ENCODE results near the gene ACOT8. TPM values are rescaled to one million over a fixed set of nuclear protein-coding genes. Genes with fewer than 3 reads are reported as not detected.
A peak's percentile ranks its signal among the peaks of the same experiment; 100 is the strongest.
"Not testable (repeated sequence)": the region's sequence is repeated elsewhere in the genome, so short reads cannot be mapped to it uniquely, and the experiment has no call there.

ACOT8 gene
- total RNA-seq, 1 experiment from 2014 or later = 117 TPM

DNA sequence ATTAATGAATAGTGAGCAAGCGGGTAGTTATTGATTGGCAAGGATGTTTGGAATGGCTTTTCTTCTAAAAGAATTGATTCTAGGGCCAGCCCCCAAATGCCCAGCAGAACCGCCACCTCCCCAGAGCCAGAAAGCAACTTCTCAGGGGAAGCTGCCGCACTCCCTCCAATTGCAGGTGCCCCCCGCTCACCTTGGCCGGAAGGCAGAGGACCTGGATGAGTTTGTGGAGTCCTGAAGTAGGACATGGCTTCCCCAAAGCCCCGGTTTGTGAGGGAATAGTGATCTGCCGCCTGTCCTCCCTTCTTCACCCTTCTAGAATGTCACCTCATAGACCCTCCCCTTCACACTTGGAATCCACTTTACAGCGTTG is 30.1 kb upstream of the ACOT8 start, which contains the start of gene SPATA25:
SPATA25 (minus strand) TSS at position 277 of the 370 bp plus-strand sequence; CDS start at position 245, 32 bp downstream.
- no peak for DNase-seq (ENCODE audit: low read depth)

- no peak for DNase-seq (ENCODE audit: low read depth)
Measured at GRCh38 chr20:45886590-45887345, 29.6 kb upstream of the ACOT8 start.

DNA sequence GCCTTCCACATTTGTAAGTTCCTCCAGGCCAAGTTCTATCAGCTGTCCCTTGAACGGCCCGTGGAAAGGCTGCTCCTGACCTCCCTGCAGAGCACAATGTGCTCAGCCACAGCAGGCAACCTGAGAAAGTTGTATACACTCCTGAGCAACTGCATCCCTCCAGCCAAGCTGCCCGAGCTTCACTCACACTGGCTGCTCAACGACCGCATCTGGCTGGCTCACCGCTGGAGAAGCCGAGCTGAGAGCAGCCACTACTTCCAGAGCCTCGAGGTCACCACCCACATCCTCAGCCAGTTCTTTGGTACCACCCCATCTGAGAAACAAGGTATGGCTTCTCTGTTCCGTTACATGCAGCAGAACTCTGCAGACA is 25.9 kb upstream of the ACOT8 start:
- no peak for DNase-seq (ENCODE audit: low read depth)

- DNase-seq (ENCODE audit: low read depth) = no peak
Measured at GRCh38 chr20:45882469-45883099, 25.4 kb upstream of the ACOT8 start.

DNA sequence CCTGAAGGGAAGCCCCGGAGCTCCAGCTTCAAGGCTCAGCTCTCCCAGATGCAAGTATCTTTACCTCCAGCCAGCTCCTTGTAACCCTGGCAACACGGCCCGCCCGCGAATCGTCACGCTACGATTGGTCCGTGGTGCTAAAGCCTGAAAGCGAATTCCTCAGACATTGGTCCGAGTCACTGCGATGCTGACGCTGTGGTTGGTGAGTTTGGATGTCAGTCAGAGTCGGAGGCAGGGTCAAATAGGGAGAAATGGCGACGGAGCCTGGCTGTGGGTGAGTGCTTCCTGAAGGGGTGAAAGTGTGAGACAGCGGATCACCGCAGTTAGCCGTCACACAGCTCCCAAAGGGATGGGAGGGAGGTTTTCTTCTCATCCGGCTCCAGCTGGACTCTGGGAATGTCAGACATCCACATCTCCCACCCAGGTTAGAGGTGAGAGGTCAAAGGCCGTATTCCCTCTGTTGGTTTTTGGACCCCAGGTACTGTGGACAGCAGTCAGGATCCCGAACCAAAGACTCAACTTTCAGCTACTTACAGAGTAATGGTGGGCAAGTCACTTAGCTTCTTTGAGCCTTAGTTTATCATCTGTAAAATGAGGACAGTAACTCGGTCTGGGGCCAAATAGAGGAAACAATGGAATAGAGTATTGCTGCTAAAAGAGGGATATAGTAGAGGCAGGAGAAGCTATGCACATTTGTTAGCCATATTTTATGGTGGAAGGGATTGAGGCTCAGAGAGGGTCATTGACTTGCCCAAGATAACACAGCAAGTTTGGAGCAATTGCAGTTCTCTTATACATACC is 24.0 kb upstream of the ACOT8 start, which contains the start of gene ZSWIM1:
ZSWIM1 (plus strand) TSS at position 240 of the 801 bp plus-strand sequence. CDS start 1,366 bp downstream, outside the sequence.
- DNase-seq (ENCODE audit: low read depth) = peak; percentile 100

DNA sequence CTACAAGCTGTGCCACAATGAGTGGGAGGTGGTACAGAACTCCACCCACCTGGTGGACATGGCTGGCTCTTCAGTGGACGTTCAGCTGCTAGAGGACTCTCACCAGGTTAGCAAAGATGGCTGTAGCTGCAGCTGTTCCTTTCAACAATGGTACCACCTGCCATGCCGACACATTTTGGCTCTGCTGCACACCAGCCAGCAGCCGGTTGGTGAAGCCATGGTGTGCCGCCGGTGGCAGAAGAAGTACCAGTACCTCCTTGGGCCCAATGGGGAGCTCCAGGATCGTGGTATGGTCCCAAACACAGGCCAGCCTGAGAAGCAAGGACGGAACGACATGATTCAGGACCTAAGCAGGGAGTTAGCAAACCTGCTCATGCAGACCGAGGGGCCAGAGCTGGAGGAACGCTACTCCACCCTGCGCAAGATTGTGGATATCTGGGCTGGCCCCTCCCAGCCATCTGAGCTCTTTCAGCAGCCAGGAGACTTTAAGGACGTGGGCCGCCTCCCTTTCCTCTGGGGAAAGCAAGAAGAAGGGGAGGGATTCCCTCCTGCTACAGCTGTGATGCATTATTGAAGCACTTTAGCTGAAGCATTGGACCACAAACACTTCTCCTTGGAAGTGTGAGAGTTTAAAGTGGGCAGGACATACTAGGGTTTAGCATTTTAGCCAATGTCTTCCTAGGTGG is 21.0 kb upstream of the ACOT8 start:
- no peak for DNase-seq (ENCODE audit: low read depth)

- DNase-seq (ENCODE audit: low read depth) = no peak
Measured at GRCh38 chr20:45874576-45874975, 17.4 kb upstream of the ACOT8 start.

GRCh38 chr20:45874104-45874481 is 16.9 kb upstream of the ACOT8 start:
- DNase-seq (ENCODE audit: low read depth) = not testable (repeated sequence)

- DNase-seq (ENCODE audit: low read depth) = peak; percentile 40
Measured at GRCh38 chr20:45873409-45874103, 16.4 kb upstream of the ACOT8 start.

- no peak for DNase-seq (ENCODE audit: low read depth)
Measured at GRCh38 chr20:45872626-45873025, 15.4 kb upstream of the ACOT8 start.

- peak; percentile 95 for DNase-seq (ENCODE audit: low read depth)
Measured at GRCh38 chr20:45867819-45868176, 10.6 kb upstream of the ACOT8 start.

DNA sequence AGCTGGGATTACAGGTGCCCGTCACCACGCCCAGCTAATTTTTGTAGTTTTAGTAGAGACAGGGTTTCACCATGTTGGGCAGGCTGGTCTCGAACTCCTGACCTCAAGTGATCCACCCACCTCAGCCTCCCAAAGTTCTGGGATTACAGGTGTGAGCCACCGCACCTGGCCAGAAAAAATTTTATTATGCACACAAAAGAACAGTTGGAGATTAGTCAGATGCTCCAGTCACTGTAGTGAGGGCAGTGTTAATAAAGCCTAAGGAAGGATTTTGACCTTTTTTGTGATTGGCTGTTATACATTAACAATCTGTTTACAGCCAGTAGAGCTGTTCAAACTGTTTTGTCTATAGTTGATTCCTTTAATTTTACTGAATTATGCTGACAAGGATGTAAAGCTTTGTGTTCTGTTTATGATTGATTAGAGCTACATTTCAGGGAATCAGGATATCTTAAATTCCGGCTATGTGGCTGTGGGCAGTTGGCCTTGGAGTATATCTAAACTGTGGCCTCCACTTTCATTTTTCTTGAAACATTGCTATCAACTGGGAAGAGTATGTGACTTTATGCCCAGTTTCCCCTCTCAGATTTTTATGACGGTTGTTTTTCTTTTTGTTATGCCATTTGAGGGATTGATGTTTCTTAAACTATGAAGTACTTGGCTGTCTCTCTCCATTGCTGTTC is 10.1 kb upstream of the ACOT8 start:
- DNase-seq (ENCODE audit: low read depth) = no peak

DNA sequence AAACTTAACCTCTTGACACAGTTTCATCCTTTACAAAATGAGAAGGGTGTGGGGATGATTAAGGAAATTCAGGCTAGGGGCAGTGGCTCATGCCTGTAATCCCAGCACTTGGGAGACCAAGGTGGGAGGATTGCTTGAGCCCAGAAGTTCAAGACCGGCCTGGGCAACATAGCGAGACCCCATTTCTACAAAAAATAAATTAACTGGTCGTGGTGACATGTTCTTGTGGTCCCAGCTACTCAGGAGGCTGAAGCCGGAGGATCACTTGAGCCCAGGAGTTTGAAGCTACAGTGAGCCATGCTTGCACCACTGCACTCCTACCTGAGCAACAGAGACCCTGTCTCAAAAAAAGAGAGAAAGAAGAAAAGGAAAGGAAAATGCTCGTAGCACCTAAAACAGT is 9.3 kb upstream of the ACOT8 start:
- no peak for DNase-seq (ENCODE audit: low read depth)

DNA sequence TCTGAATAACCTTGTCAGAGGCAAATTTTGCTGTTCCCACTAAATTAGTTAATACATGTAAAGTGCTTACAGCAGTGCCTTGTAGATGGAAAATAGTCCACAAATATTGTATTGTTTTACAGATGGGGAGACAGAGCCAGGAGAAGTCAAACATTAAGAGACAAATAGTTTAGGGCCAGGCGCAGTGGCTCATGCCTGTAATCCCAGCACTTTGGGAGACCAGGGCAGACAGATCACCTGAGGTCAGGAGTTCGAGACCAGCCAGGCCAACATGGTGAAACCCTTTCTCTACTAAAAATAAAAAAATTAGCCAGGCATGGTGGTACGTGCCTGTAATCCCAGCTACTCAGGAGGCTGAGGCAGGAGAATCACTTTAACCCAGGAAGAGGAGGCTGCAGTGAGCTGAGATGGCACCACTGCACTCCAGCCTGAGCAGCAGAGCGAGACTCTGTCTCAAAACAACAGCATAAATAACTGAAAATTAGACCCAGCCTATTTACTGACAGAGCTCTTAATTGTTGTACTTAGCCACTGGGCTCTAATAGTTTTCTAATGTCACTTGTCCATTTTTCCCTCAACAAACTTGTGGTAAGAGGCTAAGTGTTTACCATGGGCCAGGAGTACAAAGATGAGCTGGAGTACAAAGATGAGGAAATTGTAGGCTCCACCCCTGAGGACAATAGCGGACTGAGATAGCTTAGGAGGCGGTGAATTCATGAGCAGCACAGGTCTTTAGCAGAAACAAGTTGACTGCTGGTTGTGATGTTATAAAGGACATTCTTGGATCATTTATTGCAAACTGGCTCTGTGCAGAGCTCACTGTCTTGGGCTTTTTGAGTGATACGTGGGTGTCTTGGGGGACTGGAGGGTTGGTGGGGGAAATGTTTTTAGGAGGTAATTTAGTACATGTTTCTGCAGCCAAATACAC is 6.6 kb upstream of the ACOT8 start:
- no peak for DNase-seq (ENCODE audit: low read depth)

DNA sequence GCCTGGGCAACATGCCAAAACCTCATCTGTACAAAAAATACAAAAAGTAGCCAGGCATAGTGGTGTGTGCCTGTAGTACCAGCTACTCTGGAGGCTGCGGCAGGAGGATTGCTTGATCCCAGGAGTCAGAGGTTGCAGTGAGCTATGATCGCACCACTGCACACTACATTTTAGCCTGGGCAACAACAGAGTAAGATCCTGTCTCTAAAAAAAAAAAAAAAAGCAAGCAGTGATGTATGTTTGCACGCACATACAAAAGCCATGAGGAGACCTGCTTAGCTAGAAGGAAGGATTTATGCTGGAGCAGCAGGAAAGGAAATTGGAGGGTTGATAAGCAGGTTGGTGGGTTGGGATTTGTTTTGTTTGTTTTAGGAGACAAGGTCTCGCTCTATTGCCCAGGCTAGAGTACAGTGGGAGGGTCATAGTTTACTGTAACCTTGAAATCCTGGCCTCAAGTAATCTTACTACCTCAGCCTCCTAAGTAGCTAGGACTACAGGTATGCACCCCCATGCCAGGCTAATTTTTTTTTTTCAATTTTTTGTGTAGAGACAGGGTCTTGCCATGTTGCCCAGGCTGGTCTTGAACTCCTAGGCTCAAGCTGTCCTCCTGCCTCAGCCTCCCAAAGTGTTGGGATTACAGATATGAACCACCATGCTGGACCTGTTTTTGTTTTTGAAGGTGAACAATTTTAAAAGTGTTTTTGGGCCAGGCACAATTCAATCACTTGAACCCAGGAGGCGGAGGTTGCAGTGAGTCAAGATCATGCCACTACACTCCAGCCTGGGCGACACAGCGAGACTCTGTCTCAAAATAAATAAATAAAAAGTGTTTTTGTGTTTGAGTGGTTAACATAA is 4.3 kb upstream of the ACOT8 start:
- peak; percentile 58 for DNase-seq (ENCODE audit: low read depth)

- DNase-seq (ENCODE audit: low read depth) = peak; percentile 80
Measured at GRCh38 chr20:45860560-45861220, 3.5 kb upstream of the ACOT8 start.

- no peak for DNase-seq (ENCODE audit: low read depth)
Measured at GRCh38 chr20:45859916-45860315, 2.7 kb upstream of the ACOT8 start.

DNA sequence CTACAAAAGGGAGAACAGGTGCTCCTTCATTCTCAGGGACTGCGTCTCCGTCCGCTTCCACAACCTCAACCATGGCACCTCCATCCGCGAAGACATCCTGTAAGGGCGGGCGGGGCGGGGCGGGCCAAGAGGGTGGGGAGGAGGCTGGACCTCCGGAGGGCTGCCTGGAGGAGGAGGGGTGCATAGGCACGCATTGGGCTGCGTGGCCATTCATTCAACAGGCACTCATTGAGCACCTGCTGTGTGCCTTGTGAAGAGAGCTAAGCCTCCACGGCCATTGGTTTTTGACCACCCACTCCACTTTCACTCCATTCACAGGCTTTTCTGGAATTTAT is 657 bp upstream of the ACOT8 start:
- no peak for DNase-seq (ENCODE audit: low read depth)
